ENCODE results near the gene METTL13. TPM values are rescaled to one million over a fixed set of nuclear protein-coding genes. Genes with fewer than 3 reads are reported as not detected.

Gene METTL13
- polyA plus RNA-seq, 3 donors: 8.8 to 18.5 (median 16.0) TPM

DNA sequence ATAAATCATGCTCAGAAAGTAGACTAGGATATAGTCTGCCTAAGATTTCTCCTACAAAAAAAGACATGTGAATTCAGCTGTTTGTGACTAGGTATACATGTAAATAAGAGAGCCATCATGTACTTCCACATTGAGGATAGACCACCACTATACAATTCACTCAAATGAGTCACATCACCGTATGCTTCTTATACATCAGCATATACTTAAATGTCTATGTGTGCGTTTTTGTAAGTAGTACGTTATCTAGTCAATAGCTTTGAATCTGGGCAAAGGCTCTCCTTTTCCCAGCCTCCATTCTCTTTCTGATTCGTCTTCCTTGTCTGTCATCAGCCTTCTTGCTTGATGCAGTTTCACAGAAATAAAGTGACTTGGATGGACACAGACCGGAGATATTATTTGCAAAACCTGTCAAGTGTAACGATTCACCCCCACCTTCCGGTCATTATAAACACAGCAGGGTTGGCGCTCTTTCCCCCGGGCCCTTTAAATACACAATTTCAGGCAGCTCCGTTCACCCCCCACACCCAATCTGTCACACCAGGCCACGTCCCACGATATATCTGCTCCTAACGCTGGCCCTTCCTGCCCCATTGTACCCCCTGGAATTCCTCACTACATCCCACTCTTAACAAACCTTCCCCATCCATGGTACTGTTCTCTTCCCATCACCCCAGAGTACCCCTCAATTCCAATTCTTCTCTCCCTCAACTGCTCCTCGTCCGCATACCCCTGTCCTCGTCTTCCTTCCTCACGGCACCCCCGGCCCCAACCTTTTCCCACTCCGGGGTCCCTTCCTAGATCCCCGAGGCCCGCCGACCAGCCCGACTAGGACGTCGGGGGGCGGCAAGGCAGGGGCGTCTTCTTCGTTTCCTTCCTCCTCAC, 40.2 kb upstream of the METTL13 start:
- TF ChIP-seq, protein P1, sequence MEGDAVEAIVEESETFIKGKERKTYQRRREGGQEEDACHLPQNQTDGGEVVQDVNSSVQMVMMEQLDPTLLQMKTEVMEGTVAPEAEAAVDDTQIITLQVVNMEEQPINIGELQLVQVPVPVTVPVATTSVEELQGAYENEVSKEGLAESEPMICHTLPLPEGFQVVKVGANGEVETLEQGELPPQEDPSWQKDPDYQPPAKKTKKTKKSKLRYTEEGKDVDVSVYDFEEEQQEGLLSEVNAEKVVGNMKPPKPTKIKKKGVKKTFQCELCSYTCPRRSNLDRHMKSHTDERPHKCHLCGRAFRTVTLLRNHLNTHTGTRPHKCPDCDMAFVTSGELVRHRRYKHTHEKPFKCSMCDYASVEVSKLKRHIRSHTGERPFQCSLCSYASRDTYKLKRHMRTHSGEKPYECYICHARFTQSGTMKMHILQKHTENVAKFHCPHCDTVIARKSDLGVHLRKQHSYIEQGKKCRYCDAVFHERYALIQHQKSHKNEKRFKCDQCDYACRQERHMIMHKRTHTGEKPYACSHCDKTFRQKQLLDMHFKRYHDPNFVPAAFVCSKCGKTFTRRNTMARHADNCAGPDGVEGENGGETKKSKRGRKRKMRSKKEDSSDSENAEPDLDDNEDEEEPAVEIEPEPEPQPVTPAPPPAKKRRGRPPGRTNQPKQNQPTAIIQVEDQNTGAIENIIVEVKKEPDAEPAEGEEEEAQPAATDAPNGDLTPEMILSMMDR (IDR thresholded peaks at IDR 0.05): peak; percentile 39
- peak overlapping the region; percentile 81 for H3K4me2 ChIP-seq (replicated peaks; ENCODE audit: extremely low read depth, low read length, poor library complexity, severe bottlenecking)
- H4K20me1 ChIP-seq (ENCODE audit: insufficient read depth, low read length): peaks cover 5% of the 10 kb centered on the region
- H3K27ac ChIP-seq (ENCODE audit: low read depth in 1 of 2, low read length in 2 of 2): peak overlapping the region; percentile 96
- Mint-ChIP-seq H3K9me3 (peaks cover 0 to 3% (median 0%) of the 10 kb centered on the region in 7 donors), H3K4me3 (peak overlapping the region; percentile 98 to 99), H3K36me3 (peaks cover 12 to 17% of the 10 kb centered on the region in 2 donors), H3K4me1 (peaks cover 67% of the 10 kb centered on the region), H3K27me3 (ENCODE audit: low read depth in 3 of 3) (peaks cover 0 to 2% (median 0%) of the 10 kb centered on the region in 3 donors), H3K27ac (peak overlapping the region; percentile 98 to 100 (median 99))
- no peaks in the 10 kb centered on the region for H3K9me3 ChIP-seq (replicated peaks in 1 of 2; ENCODE audit: control insufficient read depth in 1 of 2, insufficient read depth in 1 of 2, low read length in 2 of 2)
- no peaks in the 10 kb centered on the region for H3K27me3 ChIP-seq (ENCODE audit: control insufficient read depth in 2 of 2, insufficient read depth in 2 of 2, low read length in 2 of 2)
- peak overlapping the region; percentile 93 for H3K9ac ChIP-seq (ENCODE audit: insufficient read depth, low read length, poor library complexity, severe bottlenecking)
- H3K36me3 ChIP-seq (replicated peaks in 1 of 2; ENCODE audit: control insufficient read depth in 1 of 2, insufficient read depth in 2 of 2, low read length in 2 of 2): peaks cover 10 to 24% of the 10 kb centered on the region in 2 donors
- peak; percentile 14 to 41 (median 33) for DNase-seq
- WGBS (ENCODE audit: insufficient coverage): 0% methylated on average over 23 of the region's 28 CpGs
- intact Hi-C loops (cut with micrococcal nuclease): loop anchor here (5.0 kb wide), 2 partner anchors 41 to 254 kb away; partner anchors contain the start of genes METTL13 (in 1 of the 2) and PRRC2C (in 1 of the 2)
- peak overlapping the region; percentile 99 for H2AFZ ChIP-seq (ENCODE audit: insufficient read depth, low read depth, low read length, poor library complexity, severe bottlenecking)
- peaks cover 65 to 73% of the 10 kb centered on the region in 2 donors for H3K4me1 ChIP-seq (ENCODE audit: control insufficient read depth in 1 of 2, insufficient read depth in 2 of 2, low read length in 2 of 2)
- H3K79me2 ChIP-seq (ENCODE audit: insufficient read depth, low read length): peaks cover 51% of the 10 kb centered on the region
- peak overlapping the region; percentile 93 to 99 (median 96) for H3K4me3 ChIP-seq (replicated peaks in 1 of 3; ENCODE audit: low read depth in 2 of 3, low read length in 3 of 3)

DNA sequence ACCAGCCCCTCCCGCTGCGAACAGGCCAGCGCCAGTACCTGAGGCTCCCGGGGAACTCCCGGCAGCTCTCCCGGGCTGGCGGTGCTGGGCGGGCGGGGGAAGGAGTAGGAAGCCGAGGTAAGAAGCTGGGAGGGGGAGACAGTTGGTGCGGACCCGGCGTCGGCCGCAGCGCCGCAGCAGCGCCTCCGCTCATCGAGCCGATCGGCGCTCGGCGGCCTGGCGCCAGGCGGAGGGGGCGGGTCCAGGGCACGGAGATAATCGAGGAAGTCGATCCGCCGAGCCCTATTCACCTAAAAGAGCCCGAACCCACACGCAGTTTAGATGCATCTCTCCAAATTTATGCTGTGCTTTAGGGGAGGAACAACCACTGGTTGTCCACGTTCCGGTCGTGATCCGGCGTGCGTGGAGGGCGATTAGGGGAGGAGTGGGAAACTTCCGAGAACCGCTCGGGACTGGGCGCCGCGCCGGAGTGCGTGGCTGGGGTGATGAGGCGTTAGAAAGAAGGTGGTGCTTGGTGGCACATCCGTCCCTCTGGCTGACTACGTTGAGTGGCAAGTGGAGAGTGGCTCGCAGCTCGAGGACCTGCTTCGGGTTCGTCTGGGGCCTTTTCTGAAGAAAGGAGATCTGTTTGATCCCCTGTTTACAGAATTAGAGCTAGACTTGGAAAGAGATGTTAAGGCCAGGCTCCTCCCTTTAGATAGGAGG, 39.4 kb upstream of the METTL13 start, which contains the start of gene VAMP4:
Gene VAMP4, minus strand, starts transcription at position 194 of the 705 bp plus-strand sequence. CDS start 3,651 bp downstream, outside the sequence.
- Histone ChIP-seq H3K4me2 (replicated peaks; ENCODE audit: extremely low read depth, low read length, poor library complexity, severe bottlenecking) (peak within 1 kb of the TSS; percentile 81), H3K4me3 (replicated peaks in 1 of 3; ENCODE audit: low read depth in 2 of 3, low read length in 3 of 3) (peak within 1 kb of the TSS; percentile 93 to 99 (median 96)), H3K79me2 (ENCODE audit: insufficient read depth, low read length) (peaks cover 51% of the 10 kb centered on the region), H3K9me3 (replicated peaks in 1 of 2; ENCODE audit: control insufficient read depth in 1 of 2, insufficient read depth in 1 of 2, low read length in 2 of 2) (no peaks in the 10 kb centered on the region), H3K27ac (ENCODE audit: low read depth in 1 of 2, low read length in 2 of 2) (peak within 1 kb of the TSS; percentile 96), H3K36me3 (replicated peaks in 1 of 2; ENCODE audit: control insufficient read depth in 1 of 2, insufficient read depth in 2 of 2, low read length in 2 of 2) (peaks cover 7 to 16% of the 10 kb centered on the region in 2 donors), H3K9ac (ENCODE audit: insufficient read depth, low read length, poor library complexity, severe bottlenecking) (peak within 1 kb of the TSS; percentile 93), H3K27me3 (ENCODE audit: control insufficient read depth in 2 of 2, insufficient read depth in 2 of 2, low read length in 2 of 2) (no peaks in the 10 kb centered on the region), H2AFZ (ENCODE audit: insufficient read depth, low read depth, low read length, poor library complexity, severe bottlenecking) (peak within 1 kb of the TSS; percentile 99), H4K20me1 (ENCODE audit: insufficient read depth, low read length) (peaks cover 5% of the 10 kb centered on the region), H3K4me1 (ENCODE audit: control insufficient read depth in 1 of 2, insufficient read depth in 2 of 2, low read length in 2 of 2) (peaks cover 57 to 69% of the 10 kb centered on the region in 2 donors)
- peak within 1 kb of the TSS; percentile 98 to 100 (median 99) for H3K27ac Mint-ChIP-seq
- TF ChIP-seq, protein P1 (IDR thresholded peaks at IDR 0.05): no peak
- H3K27me3 Mint-ChIP-seq (ENCODE audit: low read depth in 3 of 3): peaks cover 0 to 2% (median 0%) of the 10 kb centered on the region in 3 donors
- peaks cover 59% of the 10 kb centered on the region for H3K4me1 Mint-ChIP-seq
- DNase-seq: peak; percentile 70 to 79 (median 78)
- intact Hi-C loops (cut with micrococcal nuclease): loop anchor here (5.0 kb wide), 2 partner anchors 40 to 255 kb away; partner anchors contain the start of genes METTL13 (in 1 of the 2) and PRRC2C (in 1 of the 2)
- WGBS (ENCODE audit: insufficient coverage): 0% methylated on average over 54 of the region's 57 CpGs
- peaks cover 0 to under 1% (median 0%) of the 10 kb centered on the region in 7 donors for H3K9me3 Mint-ChIP-seq
- peaks cover 5 to 10% of the 10 kb centered on the region in 2 donors for H3K36me3 Mint-ChIP-seq
- peak within 1 kb of the TSS; percentile 98 to 99 for H3K4me3 Mint-ChIP-seq

Data from CD14-positive monocyte (primary cell).